ENCODE data around the gene RBM38. TPM values are rescaled to one million over a fixed set of nuclear protein-coding genes. Genes with fewer than 3 reads are reported as not detected.
A peak's percentile ranks its signal among the peaks of the same experiment; 100 is the strongest.

The RBM38 gene
- total and polyA plus RNA-seq, 2 of the 4 experiments (the other 2 are of a cell fraction), result 5.2 to 11.9 TPM

GRCh38 chr20:57422254-57422653, 31.1 kb downstream of the RBM38 start (continued):
- TF ChIP-seq ELK1 (IDR thresholded peaks at IDR 0.05; ENCODE audit: borderline replicate concordance, low read depth, low read length) (no peak), RFX5 (IDR thresholded peaks at IDR 0.05; ENCODE audit: low read depth, low read length) (no peak), MAFK (IDR thresholded peaks at IDR 0.05; ENCODE audit: low read depth, low read length) (no peak)

- CTCF ChIA-PET, result no interaction called here
- no peak overlapping the region for H2BK20ac ChIP-seq (ENCODE audit: low read depth, low read length)
- peaks cover 21% of the 10 kb centered on the region; the same call in 1 of the 2 replicates for H3K27me3 ChIP-seq (ENCODE audit: control insufficient read depth, insufficient read depth, low read length)
- in situ Hi-C loops (cut with MboI; ENCODE audit: low sequenced_read_pairs) (no loop called here), intact Hi-C loops (cut with micrococcal nuclease) (no loop called here), dilution Hi-C loops (cut with HindIII; ENCODE audit: low sequenced_read_pairs, unreplicated experiment) (no loop called here)
- no peak overlapping the region for H4K91ac ChIP-seq (ENCODE audit: insufficient read depth, low read depth, low read length)
- no peak overlapping the region for H3K4me3 ChIP-seq (ENCODE audit: insufficient read depth, low read depth, low read length)
- H3K4me1 ChIP-seq (ENCODE audit: control insufficient read depth, insufficient read depth, low read length), result no peaks in the 10 kb centered on the region
- 40% methylated on average over 1 of the region's 17 CpGs; no CpG with 5 or more reads in 1 of the 2 experiments for WGBS, 2 experiments (ENCODE audit: extremely low coverage in 2 of 2, insufficient read length in 1 of 2)
- no TSS peak for BruUV-seq (replicated peaks)
- H3K9me1 ChIP-seq (ENCODE audit: insufficient read depth, low read length), result no peaks in the 10 kb centered on the region
- no peak overlapping the region for H3K27ac ChIP-seq (ENCODE audit: insufficient read depth, low read length)
- peak overlapping the region; percentile 13 for H2AK9ac ChIP-seq (replicated peaks; ENCODE audit: low read depth, low read length, poor library complexity)
- H3K14ac ChIP-seq (replicated peaks; ENCODE audit: low read depth, low read length), result no peak overlapping the region
- no peak overlapping the region for H3K18ac ChIP-seq (ENCODE audit: low read depth, low read length)
- POLR2A ChIA-PET (ENCODE audit: unreplicated experiment), result no interaction called here
- no peaks in the 10 kb centered on the region for H3K36me3 ChIP-seq (ENCODE audit: control insufficient read depth, insufficient read depth, low read length)
- no peak overlapping the region for H2AK5ac ChIP-seq (ENCODE audit: low read depth, low read length)
- H3K4ac ChIP-seq (ENCODE audit: low read depth, low read length), result no peak overlapping the region
- no peak overlapping the region for H2BK120ac ChIP-seq (ENCODE audit: low read depth, low read length)
- ATAC-seq (ENCODE audit: low read depth) (no peak), DNase-seq (peak; percentile 8)
- H3K9me3 ChIP-seq (ENCODE audit: control insufficient read depth, insufficient read depth, low read length), result no peaks in the 10 kb centered on the region
- no peak overlapping the region for H2BK15ac ChIP-seq (ENCODE audit: low read depth, low read length)
- H3K4me2 ChIP-seq (ENCODE audit: low read depth, low read length), result no peak overlapping the region
- no peak overlapping the region for H3K9ac ChIP-seq (ENCODE audit: low read depth, low read length)
- no peak overlapping the region for H4K8ac ChIP-seq (ENCODE audit: low read depth in 2 of 2, low read length in 2 of 2)
- H4K5ac ChIP-seq (ENCODE audit: low read depth, low read length), result no peak overlapping the region
- H4K20me1 ChIP-seq (ENCODE audit: insufficient read depth, low read length), result no peaks in the 10 kb centered on the region
- no peak overlapping the region for H2BK5ac ChIP-seq (ENCODE audit: low read depth, low read length, poor library complexity, severe bottlenecking)
- H3K56ac ChIP-seq (ENCODE audit: extremely low read depth, insufficient read depth, low read length), result no peak overlapping the region
- H2AFZ ChIP-seq (replicated peaks; ENCODE audit: low read length, poor library complexity), result peak overlapping the region; percentile 41
- H3K23ac ChIP-seq (ENCODE audit: low read depth, low read length), result no peak overlapping the region
- no peak for TF ChIP-seq CEBPB (IDR thresholded peaks at IDR 0.05; ENCODE audit: low read depth, low read length)
- no peak for TF ChIP-seq RAD21 (IDR thresholded peaks at IDR 0.05; ENCODE audit: low read length)
- TF ChIP-seq ELK1 (IDR thresholded peaks at IDR 0.05; ENCODE audit: borderline replicate concordance, low read depth, low read length), result no peak
- TF ChIP-seq CTCF (conservative IDR thresholded peaks at IDR 0.05; ENCODE audit: low read depth, low read length), result no peak
- TF ChIP-seq MAFK (IDR thresholded peaks at IDR 0.05; ENCODE audit: low read depth, low read length), result no peak
- TF ChIP-seq CHD1 (IDR thresholded peaks at IDR 0.05; ENCODE audit: low read depth, low read length), result no peak
- H3K79me1 ChIP-seq (ENCODE audit: low read depth in 1 of 2, low read length in 2 of 2), result no peaks in the 10 kb centered on the region
These were observed 34.2 kb downstream of the RBM38 start for GRCh38 chr20:57425150-57426013.

Data from IMR-90 (cell line).